ENCODE results near the gene KRTAP5-3.
"Not testable (repeated sequence)": the region's sequence is repeated elsewhere in the genome, so short reads cannot be mapped to it uniquely, and the experiment has no call there.

KRTAP5-3 gene

GRCh38 chr11:1607901-1608300, 362 bp downstream of the KRTAP5-3 start:
- H3K9me3 ChIP-seq (ENCODE audit: control insufficient read depth, insufficient read depth, low read length); H3K36me3 ChIP-seq (ENCODE audit: insufficient read depth, low read length); H3K9ac ChIP-seq (ENCODE audit: low read depth, low read length); H3K4me1 ChIP-seq (ENCODE audit: insufficient read depth, low read length): not testable (repeated sequence)

GRCh38 chr11:1607156-1607845, 962 bp downstream of the KRTAP5-3 start:
- not testable (repeated sequence) for H3K4me1 ChIP-seq (ENCODE audit: insufficient read depth, low read length); H3K36me3 ChIP-seq (ENCODE audit: insufficient read depth, low read length); H3K9me3 ChIP-seq (ENCODE audit: control insufficient read depth, insufficient read depth, low read length)
- H3K9ac ChIP-seq (ENCODE audit: low read depth, low read length), result peak overlapping the region; percentile 16; the same call in 1 of the 2 replicates

- not testable (repeated sequence) for H3K9ac ChIP-seq (ENCODE audit: low read depth, low read length); H3K36me3 ChIP-seq (ENCODE audit: insufficient read depth, low read length); H3K9me3 ChIP-seq (ENCODE audit: control insufficient read depth, insufficient read depth, low read length); H3K4me1 ChIP-seq (ENCODE audit: insufficient read depth, low read length)
Measured at GRCh38 chr11:1605923-1606322, 2.3 kb downstream of the KRTAP5-3 start.

- Histone ChIP-seq H3K4me1 (ENCODE audit: insufficient read depth, low read length) (0 out of 2 replicates have a peak, but pooled peaks cover 4% of the 10 kb centered on the region), H3K36me3 (ENCODE audit: insufficient read depth, low read length) (no peaks in the 10 kb centered on the region), H3K9me3 (ENCODE audit: control insufficient read depth, insufficient read depth, low read length) (no peaks in the 10 kb centered on the region; the same call in 1 of the 2 replicates), H3K9ac (ENCODE audit: low read depth, low read length) (no peak overlapping the region)
Measured at GRCh38 chr11:1604711-1605110, 3.6 kb downstream of the KRTAP5-3 start.

GRCh38 chr11:1604181-1604580, 4.1 kb downstream of the KRTAP5-3 start:
- Histone ChIP-seq H3K9me3 (ENCODE audit: control insufficient read depth, insufficient read depth, low read length) (no peaks in the 10 kb centered on the region; the same call in 1 of the 2 replicates), H3K36me3 (ENCODE audit: insufficient read depth, low read length) (no peaks in the 10 kb centered on the region), H3K9ac (ENCODE audit: low read depth, low read length) (no peak overlapping the region), H3K4me1 (ENCODE audit: insufficient read depth, low read length) (0 out of 2 replicates have a peak, but pooled peaks cover 4% of the 10 kb centered on the region)

- H3K9ac ChIP-seq (ENCODE audit: low read depth, low read length), result no peak overlapping the region
Measured at GRCh38 chr11:1603629-1604028, 4.6 kb downstream of the KRTAP5-3 start.

GRCh38 chr11:1601663-1602062, 6.6 kb downstream of the KRTAP5-3 start:
- H3K36me3 ChIP-seq (ENCODE audit: insufficient read depth, low read length); H3K9me3 ChIP-seq (ENCODE audit: control insufficient read depth, insufficient read depth, low read length); H3K9ac ChIP-seq (ENCODE audit: low read depth, low read length); H3K4me1 ChIP-seq (ENCODE audit: insufficient read depth, low read length): not testable (repeated sequence)

More at GRCh38 chr11:1603629-1604028, 4.6 kb downstream of the KRTAP5-3 start:
- Histone ChIP-seq H3K4me1 (ENCODE audit: insufficient read depth, low read length) (0 out of 2 replicates have a peak, but pooled peaks cover 4% of the 10 kb centered on the region), H3K36me3 (ENCODE audit: insufficient read depth, low read length) (no peaks in the 10 kb centered on the region), H3K9me3 (ENCODE audit: control insufficient read depth, insufficient read depth, low read length) (no peaks in the 10 kb centered on the region; the same call in 1 of the 2 replicates)

- Histone ChIP-seq H3K4me1 (ENCODE audit: insufficient read depth, low read length) (peaks cover 12% of the 10 kb centered on the region; the same call in 1 of the 2 replicates), H3K36me3 (ENCODE audit: insufficient read depth, low read length) (no peaks in the 10 kb centered on the region), H3K9me3 (ENCODE audit: control insufficient read depth, insufficient read depth, low read length) (no peaks in the 10 kb centered on the region; the same call in 1 of the 2 replicates), H3K9ac (ENCODE audit: low read depth, low read length) (no peak overlapping the region)
Measured at GRCh38 chr11:1600626-1601025, 7.6 kb downstream of the KRTAP5-3 start.

- H3K9ac ChIP-seq (ENCODE audit: low read depth, low read length), result no peak overlapping the region
- no peaks in the 10 kb centered on the region for H3K36me3 ChIP-seq (ENCODE audit: insufficient read depth, low read length)
- no peaks in the 10 kb centered on the region; the same call in 1 of the 2 replicates for H3K9me3 ChIP-seq (ENCODE audit: control insufficient read depth, insufficient read depth, low read length)
Measured at GRCh38 chr11:1598816-1599215, 9.4 kb downstream of the KRTAP5-3 start.

GRCh38 chr11:1598406-1598805, 9.9 kb downstream of the KRTAP5-3 start:
- not testable (repeated sequence) for H3K36me3 ChIP-seq (ENCODE audit: insufficient read depth, low read length); H3K9ac ChIP-seq (ENCODE audit: low read depth, low read length); H3K9me3 ChIP-seq (ENCODE audit: control insufficient read depth, insufficient read depth, low read length)
- peaks cover 12% of the 10 kb centered on the region; the same call in 1 of the 2 replicates for H3K4me1 ChIP-seq (ENCODE audit: insufficient read depth, low read length)

More at GRCh38 chr11:1598816-1599215, 9.4 kb downstream of the KRTAP5-3 start:
- peaks cover 12% of the 10 kb centered on the region; the same call in 1 of the 2 replicates for H3K4me1 ChIP-seq (ENCODE audit: insufficient read depth, low read length)

- no peak within 1 kb of the TSS for H3K9ac ChIP-seq (ENCODE audit: low read depth, low read length)
Measured at GRCh38 chr11:1597994-1598380, 10.3 kb downstream of the KRTAP5-3 start, which contains the start of gene KRTAP5-2. KRTAP5-2 (minus strand) TSS chr11:1598294; CDS start chr11:1598250, 44 bp downstream.

GRCh38 chr11:1597331-1597993, 10.8 kb downstream of the KRTAP5-3 start:
- H3K4me1 ChIP-seq (ENCODE audit: insufficient read depth, low read length), result peaks cover 12% of the 10 kb centered on the region; the same call in 1 of the 2 replicates
- no peaks in the 10 kb centered on the region for H3K9me3 ChIP-seq (ENCODE audit: control insufficient read depth, insufficient read depth, low read length)
- no peak overlapping the region for H3K9ac ChIP-seq (ENCODE audit: low read depth, low read length)
- H3K36me3 ChIP-seq (ENCODE audit: insufficient read depth, low read length), result no peaks in the 10 kb centered on the region

More at GRCh38 chr11:1597994-1598380, 10.3 kb downstream of the KRTAP5-3 start, which contains the start of gene KRTAP5-2:
- Histone ChIP-seq H3K4me1 (ENCODE audit: insufficient read depth, low read length) (peaks cover 12% of the 10 kb centered on the region; the same call in 1 of the 2 replicates), H3K36me3 (ENCODE audit: insufficient read depth, low read length) (no peaks in the 10 kb centered on the region), H3K9me3 (ENCODE audit: control insufficient read depth, insufficient read depth, low read length) (no peaks in the 10 kb centered on the region; the same call in 1 of the 2 replicates)

- peaks cover 12% of the 10 kb centered on the region; the same call in 1 of the 2 replicates for H3K4me1 ChIP-seq (ENCODE audit: insufficient read depth, low read length)
- H3K36me3 ChIP-seq (ENCODE audit: insufficient read depth, low read length); H3K9me3 ChIP-seq (ENCODE audit: control insufficient read depth, insufficient read depth, low read length): not testable (repeated sequence)
- H3K9ac ChIP-seq (ENCODE audit: low read depth, low read length), result 0 out of 2 replicates have a peak overlapping the region, but pooled peaks have one; percentile 16
Measured at GRCh38 chr11:1596576-1597121, 11.6 kb downstream of the KRTAP5-3 start.

GRCh38 chr11:1595994-1596575, 12.2 kb downstream of the KRTAP5-3 start:
- H3K9ac ChIP-seq (ENCODE audit: low read depth, low read length); H3K36me3 ChIP-seq (ENCODE audit: insufficient read depth, low read length); H3K9me3 ChIP-seq (ENCODE audit: control insufficient read depth, insufficient read depth, low read length): not testable (repeated sequence)
- H3K4me1 ChIP-seq (ENCODE audit: insufficient read depth, low read length), result peaks cover 12% of the 10 kb centered on the region; the same call in 1 of the 2 replicates
